ENCODE data around the gene BMPR1A. TPM values are rescaled to one million over a fixed set of nuclear protein-coding genes. Genes with fewer than 3 reads are reported as not detected.

BMPR1A gene
- total and polyA plus RNA-seq, 9 of the 15 experiments (the other 6 are each of a cell fraction or from before 2014, with no cell fraction given), result 1.6 to 17.5 (median 9.1) TPM

GRCh38 chr10:86759073-86759672 is 2.8 kb downstream of the BMPR1A start (continued):
- TF ChIP-seq ESRRB (CRISPR knock-in tag; IDR thresholded peaks at IDR 0.05; ENCODE audit: borderline replicate concordance) (no peak), TRIM28 (IDR thresholded peaks at IDR 0.05) (no peak), ZNF79 (CRISPR knock-in tag; IDR thresholded peaks at IDR 0.05; ENCODE audit: low read depth) (no peak), ZNF197 (CRISPR knock-in tag; IDR thresholded peaks at IDR 0.05; ENCODE audit: low read depth) (no peak), ZNF146 (CRISPR knock-in tag; IDR thresholded peaks at IDR 0.05; ENCODE audit: unreplicated experiment) (no peak), U2AF2 (optimal IDR thresholded peaks at IDR 0.05; ENCODE audit: low read depth, low read length) (no peak), ATF2 (CRISPR knock-in tag; IDR thresholded peaks at IDR 0.05) (no peak), ADNP (tag; IDR thresholded peaks at IDR 0.05) (no peak), ZFP1 (CRISPR knock-in tag; IDR thresholded peaks at IDR 0.05) (no peak), GATAD2B (IDR thresholded peaks at IDR 0.05; ENCODE audit: borderline replicate concordance) (no peak), DEAF1 (CRISPR knock-in tag; IDR thresholded peaks at IDR 0.05) (no peak), BCL6 (CRISPR knock-in tag; IDR thresholded peaks at IDR 0.05) (no peak), HIVEP1 (CRISPR knock-in tag; IDR thresholded peaks at IDR 0.05) (no peak), ARID4B (CRISPR knock-in tag; IDR thresholded peaks at IDR 0.05) (no peak), YY1 (IDR thresholded peaks at IDR 0.05; ENCODE audit: borderline replicate concordance in 1 of 3, control insufficient read depth in 1 of 3, extremely low read depth in 1 of 3, insufficient read depth in 3 of 3, insufficient read length in 1 of 3, insufficient replicate concordance in 2 of 3, low read depth in 1 of 3, low read length in 2 of 3) (no peak), RUNX1 (IDR thresholded peaks at IDR 0.05; ENCODE audit: low read depth) (no peak), RBM25 (IDR thresholded peaks at IDR 0.05; ENCODE audit: low read depth, low read length, severe bottlenecking) (no peak), ZBED1 (IDR thresholded peaks at IDR 0.05) (no peak), FOXM1 (IDR thresholded peaks at IDR 0.05; ENCODE audit: low read depth) (0 out of 2 replicates have a peak, but pooled peaks have one; percentile 15), FOXM1 (CRISPR knock-in tag; IDR thresholded peaks at IDR 0.05; ENCODE audit: low read depth) (no peak), NFATC3 (IDR thresholded peaks at IDR 0.05) (peak; percentile 42; the same call in 1 of the 2 replicates)
- TF ChIP-seq, protein P1, sequence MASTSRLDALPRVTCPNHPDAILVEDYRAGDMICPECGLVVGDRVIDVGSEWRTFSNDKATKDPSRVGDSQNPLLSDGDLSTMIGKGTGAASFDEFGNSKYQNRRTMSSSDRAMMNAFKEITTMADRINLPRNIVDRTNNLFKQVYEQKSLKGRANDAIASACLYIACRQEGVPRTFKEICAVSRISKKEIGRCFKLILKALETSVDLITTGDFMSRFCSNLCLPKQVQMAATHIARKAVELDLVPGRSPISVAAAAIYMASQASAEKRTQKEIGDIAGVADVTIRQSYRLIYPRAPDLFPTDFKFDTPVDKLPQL (IDR thresholded peaks at IDR 0.05; ENCODE audit: extremely low read depth, insufficient read length), result no peak

All from K562 (cell line).